ENCODE measurements around the gene FOXP1.

DNA sequence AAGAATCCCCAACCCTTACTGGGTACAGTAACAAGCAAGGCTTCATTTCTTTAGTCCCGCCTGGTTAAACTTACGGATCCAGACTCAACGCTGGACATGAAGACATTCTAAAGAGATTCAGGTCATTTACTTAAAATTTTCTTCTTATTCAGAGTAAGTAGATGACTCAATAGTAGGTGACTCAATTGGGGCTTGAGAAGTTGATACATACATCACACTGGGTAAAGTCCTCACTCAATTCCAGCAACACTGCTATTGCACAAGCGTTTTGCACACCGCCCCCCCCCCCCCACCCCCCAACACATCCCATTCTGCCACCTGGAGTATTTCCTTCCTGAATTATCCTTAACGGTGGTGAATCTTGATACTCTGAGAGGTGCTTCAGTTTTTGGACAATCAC is 610.0 kb downstream of the FOXP1 start:
- TF ChIP-seq, protein P1, sequence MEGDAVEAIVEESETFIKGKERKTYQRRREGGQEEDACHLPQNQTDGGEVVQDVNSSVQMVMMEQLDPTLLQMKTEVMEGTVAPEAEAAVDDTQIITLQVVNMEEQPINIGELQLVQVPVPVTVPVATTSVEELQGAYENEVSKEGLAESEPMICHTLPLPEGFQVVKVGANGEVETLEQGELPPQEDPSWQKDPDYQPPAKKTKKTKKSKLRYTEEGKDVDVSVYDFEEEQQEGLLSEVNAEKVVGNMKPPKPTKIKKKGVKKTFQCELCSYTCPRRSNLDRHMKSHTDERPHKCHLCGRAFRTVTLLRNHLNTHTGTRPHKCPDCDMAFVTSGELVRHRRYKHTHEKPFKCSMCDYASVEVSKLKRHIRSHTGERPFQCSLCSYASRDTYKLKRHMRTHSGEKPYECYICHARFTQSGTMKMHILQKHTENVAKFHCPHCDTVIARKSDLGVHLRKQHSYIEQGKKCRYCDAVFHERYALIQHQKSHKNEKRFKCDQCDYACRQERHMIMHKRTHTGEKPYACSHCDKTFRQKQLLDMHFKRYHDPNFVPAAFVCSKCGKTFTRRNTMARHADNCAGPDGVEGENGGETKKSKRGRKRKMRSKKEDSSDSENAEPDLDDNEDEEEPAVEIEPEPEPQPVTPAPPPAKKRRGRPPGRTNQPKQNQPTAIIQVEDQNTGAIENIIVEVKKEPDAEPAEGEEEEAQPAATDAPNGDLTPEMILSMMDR (IDR thresholded peaks at IDR 0.05), result no peak
- no peak for TF ChIP-seq POLR2A (IDR thresholded peaks at IDR 0.05)
